Activated CD8-positive, alpha-beta T cell treated with anti-CD3 and anti-CD28 coated beads for 36 hours (primary cell): Measurements from ENCODE around the gene GALNT17. TPM values are rescaled to one million over a fixed set of nuclear protein-coding genes. Genes with fewer than 3 reads are reported as not detected.

Experiments
- ATAC-seq: fragments of 200-7000 bp; cut with Tn5 transposase; one replicate; pipeline ENCODE4 v1.10.0; 2021; ENCODE audit warnings: mild to moderate bottlenecking, moderate library complexity
- CTCF ChIA-PET: fragments of 350-600 bp; sonication (Branson Sonifier 250); formaldehyde crosslinking; loops from one replicate; lab custom pipeline; 2021; ENCODE audit warnings: antibody characterized with exemption; lab: Charles Lee
- POLR2A ChIA-PET: fragments of 350-600 bp; sonication (Branson Sonifier 250); formaldehyde crosslinking; loops from one replicate; lab custom pipeline; 2021; ENCODE audit warnings: antibody characterized with exemption; lab: Charles Lee
- DNase-seq: peaks from one replicate; pipeline ENCODE4 v3.0.0-alpha.2; 2020
- H3K27ac Mint-ChIP-seq: one replicate; pipeline ENCODE4 v1.8.0; 2021; ENCODE audit warnings: mild to moderate bottlenecking, mixed read lengths
- H3K27me3 Mint-ChIP-seq: one replicate; pipeline ENCODE4 v1.8.0; 2021; ENCODE audit warnings: mixed read lengths
- H3K36me3 Mint-ChIP-seq: one replicate; pipeline ENCODE4 v1.8.0; 2021; ENCODE audit warnings: low read depth, mixed read lengths
- H3K4me1 Mint-ChIP-seq: one replicate; pipeline ENCODE4 v1.8.0; 2021; ENCODE audit warnings: low read depth, mixed read lengths
- H3K4me3 Mint-ChIP-seq: one replicate; pipeline ENCODE4 v1.8.0; 2021; ENCODE audit warnings: mild to moderate bottlenecking, moderate library complexity, mixed read lengths
- H3K9me3 Mint-ChIP-seq: one replicate; pipeline ENCODE4 v1.8.0; 2021; ENCODE audit warnings: mixed read lengths
- intact Hi-C: fragments of 100-400 bp; cut with micrococcal nuclease; formaldehyde crosslinking; loops from one replicate; pipeline ENCODE4 v1.10.0; 2022
- total RNA-seq, 2 experiments: library from RNA; stranded (reverse); gene quantifications; one replicate each; pipeline ENCODE4 v1.2.3, GENCODE V29; 2021
- TF ChIP-seq, protein P1 (sequence below): fragments of 200-600 bp; IDR thresholded peaks from one replicate; pipeline ENCODE4 v1.8.0; 2022; ENCODE audit warnings: antibody characterized with exemption, mild to moderate bottlenecking

Gene GALNT17
- total RNA-seq, 2 experiments from 2014 or later, result not detected

DNA sequence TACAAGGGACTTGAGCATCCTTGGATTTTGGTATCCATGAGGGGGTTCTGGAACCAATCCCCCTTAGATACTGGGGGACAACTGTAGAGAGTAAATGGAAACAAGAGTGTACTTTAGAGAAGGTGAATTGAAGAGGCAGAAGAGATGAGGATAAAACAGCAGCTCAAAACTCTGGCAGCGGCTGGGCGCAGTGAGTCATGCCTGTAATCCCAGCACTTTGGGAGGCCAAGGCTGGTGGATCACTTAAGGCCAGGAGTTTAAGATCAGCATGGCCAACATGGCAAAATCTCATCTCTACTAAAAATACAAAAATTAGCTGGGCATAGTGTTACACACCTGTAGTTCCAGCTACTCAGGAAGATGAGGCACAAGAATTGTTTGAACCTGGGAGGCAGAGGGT, 218.7 kb downstream of the GALNT17 start:
- no peaks in the 10 kb centered on the region for H3K27me3 Mint-ChIP-seq
- POLR2A ChIA-PET, result no interaction called here

DNA sequence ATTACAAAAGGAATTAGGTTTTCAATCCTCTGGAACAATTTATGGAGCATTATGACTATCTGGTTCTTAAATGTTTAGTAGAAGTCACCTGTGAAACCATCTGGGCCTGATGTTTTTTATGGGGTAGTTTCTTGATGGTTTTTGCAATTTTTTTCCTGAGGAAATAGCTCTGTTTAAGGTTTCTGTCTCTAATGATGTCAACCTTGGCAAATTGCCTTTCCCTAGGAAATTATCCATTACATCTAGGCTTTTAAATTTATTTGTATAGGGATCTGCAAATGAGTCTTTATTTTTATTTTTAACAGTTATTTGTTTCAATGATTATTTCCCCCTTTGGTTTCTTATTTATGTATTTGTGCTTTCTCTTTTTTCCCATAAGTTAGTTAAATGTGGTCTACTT, 222.8 kb downstream of the GALNT17 start:
- H3K27ac Mint-ChIP-seq, result no peak overlapping the region

More for the DNA sequence above, 218.7 kb downstream of the GALNT17 start:
- no peak for DNase-seq
- intact Hi-C loops, result no loop called here
- ATAC-seq, result no peak
- H3K36me3 Mint-ChIP-seq, result no peaks in the 10 kb centered on the region
- TF ChIP-seq, protein P1, sequence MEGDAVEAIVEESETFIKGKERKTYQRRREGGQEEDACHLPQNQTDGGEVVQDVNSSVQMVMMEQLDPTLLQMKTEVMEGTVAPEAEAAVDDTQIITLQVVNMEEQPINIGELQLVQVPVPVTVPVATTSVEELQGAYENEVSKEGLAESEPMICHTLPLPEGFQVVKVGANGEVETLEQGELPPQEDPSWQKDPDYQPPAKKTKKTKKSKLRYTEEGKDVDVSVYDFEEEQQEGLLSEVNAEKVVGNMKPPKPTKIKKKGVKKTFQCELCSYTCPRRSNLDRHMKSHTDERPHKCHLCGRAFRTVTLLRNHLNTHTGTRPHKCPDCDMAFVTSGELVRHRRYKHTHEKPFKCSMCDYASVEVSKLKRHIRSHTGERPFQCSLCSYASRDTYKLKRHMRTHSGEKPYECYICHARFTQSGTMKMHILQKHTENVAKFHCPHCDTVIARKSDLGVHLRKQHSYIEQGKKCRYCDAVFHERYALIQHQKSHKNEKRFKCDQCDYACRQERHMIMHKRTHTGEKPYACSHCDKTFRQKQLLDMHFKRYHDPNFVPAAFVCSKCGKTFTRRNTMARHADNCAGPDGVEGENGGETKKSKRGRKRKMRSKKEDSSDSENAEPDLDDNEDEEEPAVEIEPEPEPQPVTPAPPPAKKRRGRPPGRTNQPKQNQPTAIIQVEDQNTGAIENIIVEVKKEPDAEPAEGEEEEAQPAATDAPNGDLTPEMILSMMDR, result no peak
- no peak overlapping the region for H3K27ac Mint-ChIP-seq
- no peak overlapping the region for H3K4me3 Mint-ChIP-seq
- H3K4me1 Mint-ChIP-seq, result no peaks in the 10 kb centered on the region
- peaks cover 10% of the 10 kb centered on the region for H3K9me3 Mint-ChIP-seq
- CTCF ChIA-PET, result no interaction called here

DNA sequence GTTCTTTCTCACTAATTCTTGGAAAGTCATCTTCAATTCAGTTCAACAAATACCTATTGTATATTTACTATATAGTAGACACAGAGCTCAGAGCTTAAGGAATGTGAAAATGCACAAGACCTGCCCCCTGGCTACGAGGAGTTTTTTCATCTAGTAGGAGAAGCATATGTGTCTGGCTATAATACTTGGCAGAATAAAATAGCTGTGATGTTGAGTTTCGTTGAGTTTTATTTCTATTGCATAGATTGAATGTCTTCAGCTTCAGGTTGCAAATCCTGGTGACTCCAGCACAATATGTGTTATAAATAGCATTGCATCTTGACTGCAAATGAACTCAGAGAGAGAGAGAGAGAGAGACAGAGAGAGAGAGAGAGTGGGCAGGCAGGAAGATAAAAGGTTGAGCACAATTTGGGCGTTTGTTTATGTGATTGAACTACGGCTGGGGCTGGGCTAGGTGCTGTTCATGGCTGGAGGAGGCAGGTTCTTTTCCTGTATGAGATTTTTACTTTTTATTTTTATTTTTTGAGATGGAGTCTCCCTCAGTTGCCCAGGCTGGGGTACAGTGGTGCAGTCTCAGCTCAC, 229.6 kb downstream of the GALNT17 start:
- Mint-ChIP-seq H3K36me3 (no peaks in the 10 kb centered on the region), H3K4me3 (no peak overlapping the region), H3K27ac (no peak overlapping the region), H3K27me3 (no peaks in the 10 kb centered on the region), H3K4me1 (no peaks in the 10 kb centered on the region), H3K9me3 (peaks cover 24% of the 10 kb centered on the region)
- no peak for DNase-seq
- intact Hi-C loops, result no loop called here
- CTCF ChIA-PET, result no interaction called here
- POLR2A ChIA-PET, result no interaction called here
- ATAC-seq, result no peak
- TF ChIP-seq, protein P1, result no peak

More for the DNA sequence above, 222.8 kb downstream of the GALNT17 start:
- Mint-ChIP-seq H3K27me3 (no peaks in the 10 kb centered on the region), H3K4me3 (no peak overlapping the region), H3K9me3 (peaks cover 13% of the 10 kb centered on the region), H3K36me3 (no peaks in the 10 kb centered on the region), H3K4me1 (no peaks in the 10 kb centered on the region)
- TF ChIP-seq, protein P1, result no peak
- CTCF ChIA-PET, result no interaction called here
- no peak for ATAC-seq
- POLR2A ChIA-PET, result no interaction called here
- no peak for DNase-seq
- intact Hi-C loops, result no loop called here

DNA sequence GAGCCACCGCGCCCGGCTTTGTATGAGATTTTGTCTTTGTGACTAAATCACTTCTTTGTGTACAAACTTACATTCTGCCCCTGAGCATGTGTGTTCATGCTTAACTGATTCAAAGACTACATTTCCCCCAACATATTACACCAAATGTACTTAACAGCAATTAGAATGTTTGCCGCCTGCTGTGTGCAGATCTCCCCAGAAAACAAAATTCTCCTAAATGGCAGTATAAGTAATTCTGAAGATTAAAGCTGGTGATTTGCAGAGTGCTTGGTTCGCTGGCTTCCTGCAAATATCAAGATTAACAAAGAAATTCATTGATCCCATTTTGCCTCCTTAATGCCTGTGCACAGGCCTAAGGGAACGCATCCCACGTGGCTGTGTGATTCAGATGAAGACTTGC, 230.3 kb downstream of the GALNT17 start:
- Mint-ChIP-seq H3K27me3 (no peaks in the 10 kb centered on the region), H3K9me3 (peaks cover 24% of the 10 kb centered on the region), H3K4me1 (no peaks in the 10 kb centered on the region), H3K27ac (no peak overlapping the region), H3K4me3 (no peak overlapping the region), H3K36me3 (no peaks in the 10 kb centered on the region)
- intact Hi-C loops, result no loop called here
- POLR2A ChIA-PET, result no interaction called here
- DNase-seq (no peak), ATAC-seq (no peak)
- TF ChIP-seq, protein P1, result no peak
- CTCF ChIA-PET, result no interaction called here

- H3K4me1 Mint-ChIP-seq, result no peaks in the 10 kb centered on the region
- POLR2A ChIA-PET, result no interaction called here
- no peaks in the 10 kb centered on the region for H3K27me3 Mint-ChIP-seq
- CTCF ChIA-PET, result no interaction called here
- H3K9me3 Mint-ChIP-seq, result peaks cover 19% of the 10 kb centered on the region
- no peak overlapping the region for H3K4me3 Mint-ChIP-seq
- intact Hi-C loops, result no loop called here
- no peak overlapping the region for H3K27ac Mint-ChIP-seq
- TF ChIP-seq, protein P1, result no peak
- DNase-seq (no peak), ATAC-seq (no peak)
- no peaks in the 10 kb centered on the region for H3K36me3 Mint-ChIP-seq
Measured at GRCh38 chr7:71363223-71363622, 231.3 kb downstream of the GALNT17 start.
